ENCODE data around the gene TRIM47. TPM values are rescaled to one million over a fixed set of nuclear protein-coding genes. Genes with fewer than 3 reads are reported as not detected.

Gene TRIM47
- total RNA-seq, 1 experiment from 2014 or later: 48.3 TPM

- Histone ChIP-seq H3K9me2 (ENCODE audit: insufficient read depth) (no peaks in the 10 kb centered on the region), H3K27ac (no peak overlapping the region), H3F3A (ENCODE audit: insufficient read depth, low read depth) (peaks cover 28% of the 10 kb centered on the region; the same call in 1 of the 2 replicates), H3K27me3 (ENCODE audit: insufficient read depth, low read depth) (no peaks in the 10 kb centered on the region), H3K4me2 (no peak overlapping the region), H2AFZ (no peak overlapping the region), H4K20me1 (ENCODE audit: insufficient read depth) (no peaks in the 10 kb centered on the region), H3K36me3 (ENCODE audit: low read depth) (no peaks in the 10 kb centered on the region), H3K79me2 (ENCODE audit: low read depth) (no peaks in the 10 kb centered on the region), H3K4me3 (no peak overlapping the region), H3K9me3 (ENCODE audit: insufficient read depth, low read depth) (no peaks in the 10 kb centered on the region), H3K4me1 (replicated peaks; ENCODE audit: insufficient read depth) (no peaks in the 10 kb centered on the region)
- TF ChIP-seq EZH2 (IDR thresholded peaks at IDR 0.05; ENCODE audit: low read depth) (no peak), CTCF (conservative IDR thresholded peaks at IDR 0.05) (no peak)
- intact Hi-C loops (cut with micrococcal nuclease; ENCODE audit: unreplicated experiment): no loop called here
- DNase-seq: no peak
- BruUV-seq (replicated peaks): no TSS peak
- ChIA-PET POLR2A (ENCODE audit: unreplicated experiment) (interaction anchor here (0.6 kb wide), 1 partner anchor 64 kb away, joined by 4 read pairs; no protein-coding TSS in a partner anchor), CTCF (interaction anchor here (0.5 to 0.7 kb wide), 2 partner anchors 48 to 89 kb away, joined by 4 to 6 read pairs; partner anchors contain the start of gene TRIM47)
Measured at GRCh38 chr17:75829747-75830146, 48.6 kb downstream of the TRIM47 start.

- DNase-seq: no peak
- intact Hi-C loops (cut with micrococcal nuclease; ENCODE audit: unreplicated experiment): no loop called here
- H3K4me1 ChIP-seq (replicated peaks; ENCODE audit: insufficient read depth): no peaks in the 10 kb centered on the region
- no peaks in the 10 kb centered on the region for H4K20me1 ChIP-seq (ENCODE audit: insufficient read depth)
- H3K9me2 ChIP-seq (ENCODE audit: insufficient read depth): no peaks in the 10 kb centered on the region
- no peak overlapping the region for H3K27ac ChIP-seq
- no peak for TF ChIP-seq EZH2 (IDR thresholded peaks at IDR 0.05; ENCODE audit: low read depth)
- TF ChIP-seq CTCF (conservative IDR thresholded peaks at IDR 0.05): no peak
- H3K36me3 ChIP-seq (ENCODE audit: low read depth): no peaks in the 10 kb centered on the region
- H3K4me3 ChIP-seq: no peak overlapping the region
- no peaks in the 10 kb centered on the region for H3K79me2 ChIP-seq (ENCODE audit: low read depth)
- no peaks in the 10 kb centered on the region for H3K9me3 ChIP-seq (ENCODE audit: insufficient read depth, low read depth)
- ChIA-PET POLR2A (ENCODE audit: unreplicated experiment) (no interaction called here), CTCF (interaction anchor here (0.7 kb wide), 1 partner anchor 39 kb away, joined by 7 read pairs; no protein-coding TSS in a partner anchor)
- no peak overlapping the region for H2AFZ ChIP-seq
- H3K27me3 ChIP-seq (ENCODE audit: insufficient read depth, low read depth): no peaks in the 10 kb centered on the region
- no peak overlapping the region for H3K4me2 ChIP-seq
- H3F3A ChIP-seq (ENCODE audit: insufficient read depth, low read depth): peaks cover 28% of the 10 kb centered on the region; the same call in 1 of the 2 replicates
- BruUV-seq (replicated peaks): no TSS peak
Measured at GRCh38 chr17:75828741-75829140, 49.6 kb downstream of the TRIM47 start.

- Histone ChIP-seq H3K27ac (no peak overlapping the region), H3K27me3 (ENCODE audit: insufficient read depth, low read depth) (no peaks in the 10 kb centered on the region), H3K4me1 (replicated peaks; ENCODE audit: insufficient read depth) (no peaks in the 10 kb centered on the region), H3K9me3 (ENCODE audit: insufficient read depth, low read depth) (no peaks in the 10 kb centered on the region), H3K79me2 (ENCODE audit: low read depth) (no peaks in the 10 kb centered on the region), H3K9me2 (ENCODE audit: insufficient read depth) (no peaks in the 10 kb centered on the region), H3F3A (ENCODE audit: insufficient read depth, low read depth) (peaks cover 28% of the 10 kb centered on the region; the same call in 1 of the 2 replicates), H3K4me2 (no peak overlapping the region), H3K4me3 (no peak overlapping the region), H4K20me1 (ENCODE audit: insufficient read depth) (no peaks in the 10 kb centered on the region), H3K36me3 (ENCODE audit: low read depth) (no peaks in the 10 kb centered on the region), H2AFZ (no peak overlapping the region)
- DNase-seq: no peak
- CTCF ChIA-PET: no interaction called here
- intact Hi-C loops (cut with micrococcal nuclease; ENCODE audit: unreplicated experiment): no loop called here
- POLR2A ChIA-PET (ENCODE audit: unreplicated experiment): no interaction called here
- no TSS peak for BruUV-seq (replicated peaks)
- no peak for TF ChIP-seq CTCF (conservative IDR thresholded peaks at IDR 0.05)
- no peak for TF ChIP-seq EZH2 (IDR thresholded peaks at IDR 0.05; ENCODE audit: low read depth)
Measured at GRCh38 chr17:75828076-75828400, 50.3 kb downstream of the TRIM47 start.
